ENCODE results near the gene COL23A1. TPM values are rescaled to one million over a fixed set of nuclear protein-coding genes. Genes with fewer than 3 reads are reported as not detected.

Gene COL23A1
- total and polyA plus RNA-seq, 2 experiments from 2014 or later = 4.8 to 8.2 TPM

GRCh38 chr5:178375348-178375747 lies 214.8 kb downstream of the COL23A1 start:
- peaks cover 6% of the 10 kb centered on the region for H3K4me1 Mint-ChIP-seq
- no peaks in the 10 kb centered on the region for H3K36me3 ChIP-seq (ENCODE audit: insufficient read depth)
- ATAC-seq (no peak), DNase-seq (ENCODE audit: low spot score) (no peak)
- H2AFZ ChIP-seq = no peak overlapping the region
- peaks cover 13% of the 10 kb centered on the region for H3K27me3 Mint-ChIP-seq (ENCODE audit: insufficient read depth, low read depth, poor library complexity)
- peaks cover 1% of the 10 kb centered on the region; the same call in 1 of the 3 replicates for H3K9me3 Mint-ChIP-seq
- H3K4me3 ChIP-seq = no peak overlapping the region
- no peak overlapping the region for H3K27ac ChIP-seq (ENCODE audit: low read depth)
- H3K4me3 Mint-ChIP-seq = no peak overlapping the region
- H3K79me2 ChIP-seq (replicated peaks; ENCODE audit: insufficient read depth) = no peaks in the 10 kb centered on the region
- no peaks in the 10 kb centered on the region for H3K27me3 ChIP-seq (ENCODE audit: insufficient read depth)
- H4K20me1 ChIP-seq (replicated peaks; ENCODE audit: insufficient read depth) = no peaks in the 10 kb centered on the region
- H3K4me1 ChIP-seq (ENCODE audit: insufficient read depth) = no peaks in the 10 kb centered on the region
- H3F3A ChIP-seq (replicated peaks; ENCODE audit: low read depth) = no peaks in the 10 kb centered on the region
- peaks cover 1% of the 10 kb centered on the region; the same call in 1 of the 3 replicates for H3K36me3 Mint-ChIP-seq (ENCODE audit: low read depth)
- no peak overlapping the region for H3K4me2 ChIP-seq
- H3K27ac Mint-ChIP-seq = no peak overlapping the region
- TF ChIP-seq POLR2AphosphoS5 (IDR thresholded peaks at IDR 0.05; ENCODE audit: low read depth) = no peak
- no peak for TF ChIP-seq EZH2phosphoT487 (IDR thresholded peaks at IDR 0.05; ENCODE audit: unreplicated experiment)
- TF ChIP-seq CTCF (conservative IDR thresholded peaks at IDR 0.05; ENCODE audit: low read depth in 2 of 2) = no peak
- no peaks in the 10 kb centered on the region for H3K9me2 ChIP-seq (ENCODE audit: insufficient read depth)

GRCh38 chr5:178373711-178374110 lies 216.5 kb downstream of the COL23A1 start:
- DNase-seq (ENCODE audit: low spot score) = no peak
- Histone ChIP-seq H3K4me1 (ENCODE audit: insufficient read depth) (no peaks in the 10 kb centered on the region), H3K79me2 (replicated peaks; ENCODE audit: insufficient read depth) (no peaks in the 10 kb centered on the region), H3K9me2 (ENCODE audit: insufficient read depth) (no peaks in the 10 kb centered on the region), H2AFZ (no peak overlapping the region), H4K20me1 (replicated peaks; ENCODE audit: insufficient read depth) (no peaks in the 10 kb centered on the region), H3K36me3 (ENCODE audit: insufficient read depth) (no peaks in the 10 kb centered on the region), H3F3A (replicated peaks; ENCODE audit: low read depth) (no peaks in the 10 kb centered on the region), H3K4me2 (no peak overlapping the region), H3K4me3 (no peak overlapping the region), H3K27me3 (ENCODE audit: insufficient read depth) (no peaks in the 10 kb centered on the region), H3K27ac (ENCODE audit: low read depth) (no peak overlapping the region)
- peaks cover 16% of the 10 kb centered on the region for H3K9me3 Mint-ChIP-seq
- ATAC-seq = no peak
- peaks cover 6% of the 10 kb centered on the region for H3K4me1 Mint-ChIP-seq
- H3K36me3 Mint-ChIP-seq (ENCODE audit: low read depth) = peaks cover 13% of the 10 kb centered on the region
- H3K4me3 Mint-ChIP-seq = no peak overlapping the region
- H3K27ac Mint-ChIP-seq = no peak overlapping the region
- peaks cover 17% of the 10 kb centered on the region for H3K27me3 Mint-ChIP-seq (ENCODE audit: insufficient read depth, low read depth, poor library complexity)
- no peak for TF ChIP-seq ZNF114 (CRISPR knock-in tag; IDR thresholded peaks at IDR 0.05)
- no peak for TF ChIP-seq NANOG (IDR thresholded peaks at IDR 0.05; ENCODE audit: borderline replicate concordance)
- no peak for TF ChIP-seq CREB1 (CRISPR knock-in tag; IDR thresholded peaks at IDR 0.05; ENCODE audit: low read depth)
- TF ChIP-seq POLR2AphosphoS5 (IDR thresholded peaks at IDR 0.05; ENCODE audit: low read depth) = no peak
- TF ChIP-seq ZNF331 (CRISPR knock-in tag; IDR thresholded peaks at IDR 0.05; ENCODE audit: low read depth) = no peak
- no peak for TF ChIP-seq ETS1 (IDR thresholded peaks at IDR 0.05)
- TF ChIP-seq CTCF (conservative IDR thresholded peaks at IDR 0.05; ENCODE audit: low read depth in 2 of 2) = no peak
- TF ChIP-seq ZNF462 (CRISPR knock-in tag; IDR thresholded peaks at IDR 0.05) = no peak
- TF ChIP-seq STAT1 (IDR thresholded peaks at IDR 0.05; ENCODE audit: unreplicated experiment) = no peak
- no peak for TF ChIP-seq EZH2phosphoT487 (IDR thresholded peaks at IDR 0.05; ENCODE audit: unreplicated experiment)
- no peak for TF ChIP-seq EZH2 (IDR thresholded peaks at IDR 0.05; ENCODE audit: low read depth, unreplicated experiment)

Measured in GM23338 (cell line).